ENCODE measurements around the gene HCST. TPM values are rescaled to one million over a fixed set of nuclear protein-coding genes. Genes with fewer than 3 reads are reported as not detected.

Gene HCST
- total and polyA plus RNA-seq, 2 of the 4 experiments (the other 2 are of a cell fraction) = 1.5 TPM; not detected in 1

GRCh38 chr19:35944556-35944955 is 42.2 kb downstream of the HCST start:
- no peak for ATAC-seq (ENCODE audit: low read depth)

More at GRCh38 chr19:35944556-35944955, 42.2 kb downstream of the HCST start:
- H3K4ac ChIP-seq (ENCODE audit: low read depth, low read length) = no peak overlapping the region
- no peak overlapping the region for H2BK20ac ChIP-seq (ENCODE audit: low read depth, low read length)
- no peak for DNase-seq
- no peaks in the 10 kb centered on the region for H3K9me3 ChIP-seq (ENCODE audit: control insufficient read depth, insufficient read depth, low read length)
- no peak overlapping the region for H3K14ac ChIP-seq (replicated peaks; ENCODE audit: low read depth, low read length)
- H4K91ac ChIP-seq (ENCODE audit: insufficient read depth, low read depth, low read length) = no peak overlapping the region
- H3K4me3 ChIP-seq (ENCODE audit: insufficient read depth, low read depth, low read length) = no peak overlapping the region
- H4K8ac ChIP-seq (ENCODE audit: low read depth in 2 of 2, low read length in 2 of 2) = no peak overlapping the region
- no peak overlapping the region for H3K4me2 ChIP-seq (ENCODE audit: low read depth, low read length)
- no peaks in the 10 kb centered on the region for H3K4me1 ChIP-seq (ENCODE audit: control insufficient read depth, insufficient read depth, low read length)
- H3K18ac ChIP-seq (ENCODE audit: low read depth, low read length) = no peak overlapping the region
- H3K56ac ChIP-seq (ENCODE audit: extremely low read depth, insufficient read depth, low read length) = no peak overlapping the region
- no peak overlapping the region for H3K9ac ChIP-seq (ENCODE audit: low read depth, low read length)
- H2BK5ac ChIP-seq (ENCODE audit: low read depth, low read length, poor library complexity, severe bottlenecking) = no peak overlapping the region
- H2BK120ac ChIP-seq (ENCODE audit: low read depth, low read length) = no peak overlapping the region
- TF ChIP-seq USF2 (IDR thresholded peaks at IDR 0.05; ENCODE audit: low read depth, low read length) (no peak), MAFK (IDR thresholded peaks at IDR 0.05; ENCODE audit: low read depth, low read length) (no peak), NFE2L2 (IDR thresholded peaks at IDR 0.05; ENCODE audit: low read depth, low read length) (no peak), FOS (IDR thresholded peaks at IDR 0.05; ENCODE audit: low read depth, low read length) (no peak), RCOR1 (IDR thresholded peaks at IDR 0.05; ENCODE audit: insufficient replicate concordance, low read length) (no peak), CEBPB (IDR thresholded peaks at IDR 0.05; ENCODE audit: low read depth, low read length) (no peak), SMC3 (IDR thresholded peaks at IDR 0.05; ENCODE audit: low read depth, low read length) (no peak), RFX5 (IDR thresholded peaks at IDR 0.05; ENCODE audit: low read depth, low read length) (no peak), CHD1 (IDR thresholded peaks at IDR 0.05; ENCODE audit: low read depth, low read length) (no peak), MXI1 (IDR thresholded peaks at IDR 0.05; ENCODE audit: borderline replicate concordance, low read depth, low read length) (no peak), POLR2A (IDR thresholded peaks at IDR 0.05; ENCODE audit: low read depth, low read length) (no peak), MAZ (IDR thresholded peaks at IDR 0.05; ENCODE audit: borderline replicate concordance, low read depth, low read length) (no peak), RAD21 (IDR thresholded peaks at IDR 0.05; ENCODE audit: low read length) (no peak), BHLHE40 (IDR thresholded peaks at IDR 0.05; ENCODE audit: low read depth, low read length) (no peak)
- TF ChIP-seq, protein P1, sequence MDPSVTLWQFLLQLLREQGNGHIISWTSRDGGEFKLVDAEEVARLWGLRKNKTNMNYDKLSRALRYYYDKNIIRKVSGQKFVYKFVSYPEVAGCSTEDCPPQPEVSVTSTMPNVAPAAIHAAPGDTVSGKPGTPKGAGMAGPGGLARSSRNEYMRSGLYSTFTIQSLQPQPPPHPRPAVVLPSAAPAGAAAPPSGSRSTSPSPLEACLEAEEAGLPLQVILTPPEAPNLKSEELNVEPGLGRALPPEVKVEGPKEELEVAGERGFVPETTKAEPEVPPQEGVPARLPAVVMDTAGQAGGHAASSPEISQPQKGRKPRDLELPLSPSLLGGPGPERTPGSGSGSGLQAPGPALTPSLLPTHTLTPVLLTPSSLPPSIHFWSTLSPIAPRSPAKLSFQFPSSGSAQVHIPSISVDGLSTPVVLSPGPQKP (IDR thresholded peaks at IDR 0.05; ENCODE audit: borderline replicate concordance, low read depth, low read length) = no peak
- TF ChIP-seq, protein P2, sequence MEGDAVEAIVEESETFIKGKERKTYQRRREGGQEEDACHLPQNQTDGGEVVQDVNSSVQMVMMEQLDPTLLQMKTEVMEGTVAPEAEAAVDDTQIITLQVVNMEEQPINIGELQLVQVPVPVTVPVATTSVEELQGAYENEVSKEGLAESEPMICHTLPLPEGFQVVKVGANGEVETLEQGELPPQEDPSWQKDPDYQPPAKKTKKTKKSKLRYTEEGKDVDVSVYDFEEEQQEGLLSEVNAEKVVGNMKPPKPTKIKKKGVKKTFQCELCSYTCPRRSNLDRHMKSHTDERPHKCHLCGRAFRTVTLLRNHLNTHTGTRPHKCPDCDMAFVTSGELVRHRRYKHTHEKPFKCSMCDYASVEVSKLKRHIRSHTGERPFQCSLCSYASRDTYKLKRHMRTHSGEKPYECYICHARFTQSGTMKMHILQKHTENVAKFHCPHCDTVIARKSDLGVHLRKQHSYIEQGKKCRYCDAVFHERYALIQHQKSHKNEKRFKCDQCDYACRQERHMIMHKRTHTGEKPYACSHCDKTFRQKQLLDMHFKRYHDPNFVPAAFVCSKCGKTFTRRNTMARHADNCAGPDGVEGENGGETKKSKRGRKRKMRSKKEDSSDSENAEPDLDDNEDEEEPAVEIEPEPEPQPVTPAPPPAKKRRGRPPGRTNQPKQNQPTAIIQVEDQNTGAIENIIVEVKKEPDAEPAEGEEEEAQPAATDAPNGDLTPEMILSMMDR (conservative IDR thresholded peaks at IDR 0.05; ENCODE audit: low read depth, low read length) = no peak
- peaks cover 5% of the 10 kb centered on the region; the same call in 1 of the 2 replicates for H3K9me1 ChIP-seq (ENCODE audit: insufficient read depth, low read length)
- H4K20me1 ChIP-seq (ENCODE audit: insufficient read depth, low read length) = peaks cover 7% of the 10 kb centered on the region
- no peaks in the 10 kb centered on the region for H3K79me1 ChIP-seq (ENCODE audit: low read depth in 1 of 2, low read length in 2 of 2)
- H2AK9ac ChIP-seq (replicated peaks; ENCODE audit: low read depth, low read length, poor library complexity) = peak overlapping the region; percentile 37
- in situ Hi-C loops (cut with MboI; ENCODE audit: low sequenced_read_pairs) = no loop called here
- ChIA-PET CTCF (no interaction called here), POLR2A (ENCODE audit: unreplicated experiment) (no interaction called here)
- H2BK15ac ChIP-seq (ENCODE audit: low read depth, low read length) = no peak overlapping the region
- H3K27me3 ChIP-seq (ENCODE audit: control insufficient read depth, insufficient read depth, low read length) = no peaks in the 10 kb centered on the region
- H4K5ac ChIP-seq (ENCODE audit: low read depth, low read length) = no peak overlapping the region
- H3K23ac ChIP-seq (ENCODE audit: low read depth, low read length) = no peak overlapping the region
- dilution Hi-C loops (cut with HindIII; ENCODE audit: low sequenced_read_pairs, unreplicated experiment) = no loop called here
- WGBS, 2 experiments (ENCODE audit: extremely low coverage in 2 of 2, insufficient read length in 1 of 2) = 68% methylated on average over 34 of the region's 52 CpGs; no CpG with 5 or more reads in 1 of the 2 experiments
- H2AFZ ChIP-seq (replicated peaks; ENCODE audit: low read length, poor library complexity) = no peak overlapping the region
- intact Hi-C loops (cut with micrococcal nuclease) = no loop called here
- H3K27ac ChIP-seq (ENCODE audit: insufficient read depth, low read length) = no peak overlapping the region
- H2AK5ac ChIP-seq (ENCODE audit: low read depth, low read length) = no peak overlapping the region
- H3K36me3 ChIP-seq (ENCODE audit: control insufficient read depth, insufficient read depth, low read length) = peaks cover 9% of the 10 kb centered on the region; the same call in 1 of the 2 replicates
- BruUV-seq (replicated peaks) = no TSS peak

Data from IMR-90 (cell line).